GM13977 (cell line): ENCODE data around the gene RAMP1.

ENCODE experiments used
- DNase-seq: peaks from one replicate; pipeline ENCODE4 v3.0.0; 2012; ENCODE audit warnings: low spot score
- in situ Hi-C: fragments of 300-500 bp; cut with MboI; formaldehyde crosslinking; loops from one replicate; pipeline ENCODE4 v1.12.0; 2022; ENCODE audit warnings: low sequenced_read_pairs, low pct_unique_long_range_greater_than_20kb, mixed read lengths, inconsistent platforms; ENCODE audit not compliant: unreplicated experiment
- TF ChIP-seq, protein P1 (sequence below): IDR thresholded peaks from 2 replicates; pipeline ENCODE4 v1.5.1; 2012; ENCODE audit warnings: mild to moderate bottlenecking, control low read depth; ENCODE audit not compliant: insufficient read depth; ENCODE audit errors: extremely low read depth, missing control alignments

The RAMP1 gene

DNA sequence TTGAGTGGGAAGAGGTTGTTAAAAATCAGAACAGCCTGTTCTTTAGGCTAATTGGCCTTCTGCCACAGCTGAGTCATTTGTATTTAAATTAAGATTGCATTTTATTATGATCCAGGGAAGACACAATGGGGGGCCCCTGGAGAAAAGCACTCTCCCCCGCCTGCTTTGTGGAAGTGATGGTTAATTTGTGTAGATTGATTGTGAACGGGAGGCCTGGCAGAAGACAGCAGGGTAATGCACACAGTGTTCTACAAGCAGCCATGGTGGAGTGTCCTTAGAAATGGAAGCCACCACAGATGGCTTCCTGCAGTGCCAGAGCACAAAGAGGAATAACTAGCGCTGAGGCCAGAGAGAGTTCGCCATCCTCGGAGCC lies 19.6 kb downstream of the RAMP1 start:
- in situ Hi-C loops, result no loop called here
- TF ChIP-seq, protein P1, sequence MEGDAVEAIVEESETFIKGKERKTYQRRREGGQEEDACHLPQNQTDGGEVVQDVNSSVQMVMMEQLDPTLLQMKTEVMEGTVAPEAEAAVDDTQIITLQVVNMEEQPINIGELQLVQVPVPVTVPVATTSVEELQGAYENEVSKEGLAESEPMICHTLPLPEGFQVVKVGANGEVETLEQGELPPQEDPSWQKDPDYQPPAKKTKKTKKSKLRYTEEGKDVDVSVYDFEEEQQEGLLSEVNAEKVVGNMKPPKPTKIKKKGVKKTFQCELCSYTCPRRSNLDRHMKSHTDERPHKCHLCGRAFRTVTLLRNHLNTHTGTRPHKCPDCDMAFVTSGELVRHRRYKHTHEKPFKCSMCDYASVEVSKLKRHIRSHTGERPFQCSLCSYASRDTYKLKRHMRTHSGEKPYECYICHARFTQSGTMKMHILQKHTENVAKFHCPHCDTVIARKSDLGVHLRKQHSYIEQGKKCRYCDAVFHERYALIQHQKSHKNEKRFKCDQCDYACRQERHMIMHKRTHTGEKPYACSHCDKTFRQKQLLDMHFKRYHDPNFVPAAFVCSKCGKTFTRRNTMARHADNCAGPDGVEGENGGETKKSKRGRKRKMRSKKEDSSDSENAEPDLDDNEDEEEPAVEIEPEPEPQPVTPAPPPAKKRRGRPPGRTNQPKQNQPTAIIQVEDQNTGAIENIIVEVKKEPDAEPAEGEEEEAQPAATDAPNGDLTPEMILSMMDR, result no peak
- DNase-seq, result no peak

- TF ChIP-seq, protein P1, result no peak
- in situ Hi-C loops, result no loop called here
- DNase-seq, result no peak
Observed at GRCh38 chr2:237879991-237880560, 20.7 kb downstream of the RAMP1 start.

GRCh38 chr2:237882510-237883481 lies 23.4 kb downstream of the RAMP1 start:
- no peak for DNase-seq
- TF ChIP-seq, protein P1, result no peak
- in situ Hi-C loops, result no loop called here

DNA sequence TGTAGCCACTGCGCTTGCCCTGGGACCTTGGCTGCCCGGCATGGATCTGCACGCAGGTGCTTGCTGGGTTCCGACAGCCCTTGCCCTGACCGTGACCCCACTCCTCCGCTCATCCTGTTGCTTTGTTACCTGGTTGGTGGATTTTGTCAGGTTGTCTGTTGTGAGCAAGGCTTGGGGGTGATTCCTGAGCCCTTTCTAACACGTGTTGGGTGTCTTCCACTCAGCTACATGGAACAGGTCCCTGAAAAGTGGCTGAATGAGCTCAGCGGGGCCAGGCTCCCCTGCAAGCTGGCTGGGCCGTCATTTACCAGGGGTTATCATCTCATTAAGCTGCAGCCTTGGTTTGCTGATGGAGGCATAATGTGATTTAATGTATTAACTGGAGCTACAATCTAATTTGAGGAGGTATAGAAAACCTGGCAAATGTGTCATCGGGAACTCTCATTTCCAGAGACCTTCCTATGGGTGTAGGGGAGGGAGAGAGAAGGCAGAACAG lies 24.6 kb downstream of the RAMP1 start:
- in situ Hi-C loops, result no loop called here
- DNase-seq, result no peak
- TF ChIP-seq, protein P1, result no peak

GRCh38 chr2:237884681-237885080 lies 25.3 kb downstream of the RAMP1 start:
- in situ Hi-C loops, result no loop called here
- TF ChIP-seq, protein P1, result no peak
- no peak for DNase-seq

DNA sequence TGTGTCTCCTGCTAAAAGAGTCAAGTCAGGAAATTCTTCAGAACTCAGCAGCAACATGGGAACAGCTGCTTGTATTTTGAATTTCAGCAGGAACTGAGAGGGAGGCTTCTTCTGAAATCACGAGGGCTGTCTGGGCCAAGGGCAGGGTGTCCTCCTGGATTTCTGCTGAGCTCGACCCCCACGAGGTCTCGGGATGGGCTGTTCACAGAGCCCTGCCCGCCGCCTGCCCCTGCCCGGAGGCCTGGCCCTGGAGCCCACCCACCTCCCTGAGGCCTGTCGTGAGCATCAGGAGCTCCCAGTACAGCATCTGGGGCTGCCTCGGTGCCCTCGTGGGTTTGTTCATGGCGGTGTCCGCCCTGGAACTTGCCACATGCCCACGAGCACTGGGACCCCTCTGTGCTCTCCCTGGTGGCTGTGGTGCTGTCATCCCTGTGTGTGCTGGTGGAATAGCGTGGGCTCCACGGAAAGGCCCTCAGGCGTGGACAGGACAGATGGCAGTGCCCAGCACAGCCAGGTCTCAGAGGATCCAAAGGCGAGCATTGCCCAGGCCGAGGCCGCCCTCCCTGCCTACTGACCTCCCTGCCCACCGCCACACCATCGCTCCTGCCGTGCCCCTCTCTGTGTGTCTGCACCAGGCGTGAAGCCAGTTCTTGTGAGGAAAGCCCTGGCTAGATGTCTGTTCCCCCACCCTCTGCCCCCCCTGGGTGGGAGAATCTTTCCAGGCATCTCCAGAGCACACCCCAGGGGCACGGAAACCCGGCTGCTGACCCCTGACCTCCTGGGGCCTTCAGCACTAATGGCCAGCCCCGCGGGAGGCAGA lies 25.9 kb downstream of the RAMP1 start:
- in situ Hi-C loops, result no loop called here
- no peak for DNase-seq
- TF ChIP-seq, protein P1, result no peak
